K562 (cell line): ENCODE data around the gene ATM. TPM values are rescaled to one million over a fixed set of nuclear protein-coding genes. Genes with fewer than 3 reads are reported as not detected.
A peak's percentile ranks its signal among the peaks of the same experiment; 100 is the strongest.

Source experiments
- ATAC-seq: fragments of 200-7000 bp; cut with Tn5 transposase; 3 replicates; pipeline ENCODE4 v1.9.1; 2020; ENCODE audit warnings: moderate library complexity
- BruUV-seq: library from RNA; stranded (reverse); fragments of 400-500 nt; replicated peaks from 2 replicates; lab custom pipeline; 2021; lab: Mats Ljungman, UMichigan
- CTCF ChIA-PET: fragments of 300-600 bp; formaldehyde crosslinking; extraction: SDS; loops from one replicate; lab custom pipeline; 2021; ENCODE audit warnings: low intra/inter-chr PET ratio; lab: Yijun Ruan, JAX
- POLR2A ChIA-PET: fragments of 300-600, 350-650 bp; sonication (Branson Sonifier 250); formaldehyde crosslinking; extraction: SDS; loops from one replicate; lab custom pipeline; 2021; ENCODE audit warnings: antibody characterized with exemption, inconsistent platforms; lab: Yijun Ruan, JAX
- DNase-seq, 4 experiments: peaks; one replicate each; pipeline versions ENCODE4 v3.0.0 to v3.0.0-alpha.2; 2011 to 2018; ENCODE audit warnings: low spot score in 3 of 4, mixed read lengths in 3 of 4; ENCODE audit errors: extremely low read depth in 1 of 4
- FAIRE-seq: peaks from 2 replicates; lab custom pipeline; 2011; peaks lifted over from hg19 to GRCh38; lab: Jason Lieb, UNC
- H2AFZ ChIP-seq: 2 replicates; pipeline ENCODE4 v1.6.0; 2011; ENCODE audit warnings: low read depth, low read length, control low read depth, inconsistent platforms
- H3K27ac ChIP-seq: fragments of 200-600 bp; 3 replicates; pipeline ENCODE4 v1.8.0; 2011; ENCODE audit warnings: low read depth, mild to moderate bottlenecking, control low read depth, inconsistent platforms, low read length, moderate library complexity, mixed read lengths; ENCODE audit errors: extremely low read depth
- H3K27me3 ChIP-seq, 2 experiments: fragments of 300-600 bp in 1 of 2; 2 replicates in 1 of 2; 3 replicates in 1 of 2; pipeline versions ENCODE4 v1.6.0 to v1.8.0; 2011; ENCODE audit warnings: inconsistent platforms in 2 of 2, low read length in 2 of 2, mild to moderate bottlenecking in 1 of 2, mixed read lengths in 1 of 2, moderate library complexity in 1 of 2; ENCODE audit not compliant: control insufficient read depth in 2 of 2, insufficient read depth in 2 of 2
- H3K36me3 ChIP-seq: fragments of 300-600 bp; 3 replicates; pipeline ENCODE4 v1.8.0; 2011; ENCODE audit warnings: mild to moderate bottlenecking, low read length, inconsistent platforms; ENCODE audit not compliant: control insufficient read depth, insufficient read depth
- H3K4me1 ChIP-seq, 2 experiments: fragments of 200-600 bp in 1 of 2; replicated peaks in 1 of 2; 2 replicates in 1 of 2; 3 replicates in 1 of 2; pipeline versions ENCODE4 v1.5.1 to v1.8.0; 2011; ENCODE audit warnings: inconsistent platforms in 2 of 2, low read length in 2 of 2, mild to moderate bottlenecking in 1 of 2, mixed read lengths in 1 of 2, moderate library complexity in 1 of 2; ENCODE audit not compliant: control insufficient read depth in 2 of 2, insufficient read depth in 2 of 2
- H3K4me2 ChIP-seq: 2 replicates; pipeline ENCODE4 v1.6.1; 2011; ENCODE audit warnings: low read length, control low read depth, inconsistent platforms, mixed read lengths; ENCODE audit not compliant: insufficient read depth
- H3K4me3 ChIP-seq: fragments of 200-600 bp; sonication (generic), shearing (Covaris generic); 2 replicates; pipeline ENCODE4 v1.5.1; 2016; ENCODE audit warnings: control low read depth, inconsistent platforms
- H3K79me2 ChIP-seq: fragments of 200-600 bp; 3 replicates; pipeline ENCODE4 v1.8.0; 2011; ENCODE audit warnings: low read length, inconsistent platforms; ENCODE audit not compliant: control insufficient read depth, insufficient read depth
- H3K9ac ChIP-seq, 2 experiments: 2 replicates each; pipeline versions ENCODE4 v1.6.0 to v1.6.1; 2011; ENCODE audit warnings: low read depth in 2 of 2, low read length in 2 of 2, control low read depth in 1 of 2, inconsistent platforms in 1 of 2, mild to moderate bottlenecking in 1 of 2, mixed read lengths in 1 of 2; ENCODE audit not compliant: insufficient read depth in 1 of 2
- H3K9me1 ChIP-seq: one replicate; pipeline ENCODE4 v1.6.0; 2011; ENCODE audit warnings: inconsistent platforms, mild to moderate bottlenecking, low read length, moderate library complexity; ENCODE audit not compliant: control insufficient read depth, insufficient read depth
- H3K9me3 ChIP-seq: replicated peaks from 2 replicates; pipeline ENCODE4 v1.5.1; 2011; ENCODE audit warnings: low read depth, low read length, inconsistent platforms; ENCODE audit not compliant: control insufficient read depth, insufficient read depth
- H4K20me1 ChIP-seq: replicated peaks from 2 replicates; pipeline ENCODE4 v1.6.1; 2011; ENCODE audit warnings: low read length, inconsistent platforms, mixed read lengths; ENCODE audit not compliant: control insufficient read depth, insufficient read depth
- ARNT ChIP-seq, 2 experiments: fragments of 450-650 bp; IDR thresholded peaks; 2 replicates each; pipeline ENCODE4 v1.6.1; 2016; ENCODE audit warnings: mild to moderate bottlenecking in 1 of 2
- BACH1 ChIP-seq: fragments of 200-800 bp; sonication (Bioruptor generic); IDR thresholded peaks from 2 replicates; pipeline ENCODE4 v1.6.1; 2016; ENCODE audit warnings: missing genetic modification characterization, missing compliant biosample characterization
- GABPA ChIP-seq: fragments of 200-800 bp; sonication (Bioruptor generic); conservative IDR thresholded peaks from 2 replicates; pipeline ENCODE4 v1.6.1; 2016; ENCODE audit warnings: low read depth, missing genetic modification characterization, missing compliant biosample characterization
- GABPB1 ChIP-seq: sonication (generic); formaldehyde crosslinking; IDR thresholded peaks from 2 replicates; pipeline ENCODE4 v1.8.0; 2022; ENCODE audit warnings: mild to moderate bottlenecking, missing genetic modification reagents
- IFI16 ChIP-seq: fragments of 250-450 bp; sonication (Bioruptor Pico); IDR thresholded peaks from 2 replicates; pipeline ENCODE4 v2.1.2; 2022; ENCODE audit warnings: mild to moderate bottlenecking, inconsistent platforms
- KDM1A ChIP-seq, 2 experiments: fragments of 450-650 bp; IDR thresholded peaks; 2 replicates each; pipeline ENCODE4 v1.6.1; 2016; ENCODE audit warnings: mild to moderate bottlenecking in 2 of 2
- KHSRP ChIP-seq: fragments of 450-650 bp; IDR thresholded peaks from 2 replicates; pipeline ENCODE4 v1.6.1; 2017
- NFRKB ChIP-seq: fragments of 450-650 bp; IDR thresholded peaks from 2 replicates; pipeline ENCODE4 v1.6.1; 2016; ENCODE audit warnings: low read depth
- POLR2H ChIP-seq: IDR thresholded peaks from 2 replicates; pipeline ENCODE4 v1.6.1; 2016; ENCODE audit warnings: missing genetic modification characterization, low read depth, mild to moderate bottlenecking, control low read depth, missing compliant biosample characterization, moderate library complexity
- SMARCA4 ChIP-seq: fragments of 450-650 bp; IDR thresholded peaks from 2 replicates; pipeline ENCODE4 v1.6.1; 2016
- ZKSCAN1 ChIP-seq: fragments of 150-350 bp; IDR thresholded peaks from 2 replicates; pipeline ENCODE4 v1.6.1; 2016; ENCODE audit warnings: low read depth, low read length
- WGBS: fragments of 100-300 bp; shearing (Covaris generic); methylation state at CpG from one replicate; pipeline ENCODE4 v1.1.6; 2016; ENCODE audit warnings: low coverage, mixed read lengths; ENCODE audit not compliant: insufficient coverage; ENCODE audit errors: missing lambda C conversion rate; 5-methylcytosine and 5-hydroxymethylcytosine counted together
- in situ Hi-C: fragments of 300-500 bp; cut with MboI; formaldehyde crosslinking; loops from 4 replicates; pipeline ENCODE4 v1.15.0; 2018; ENCODE audit warnings: inconsistent platforms, mixed read lengths
- intact Hi-C: fragments of 100-400 bp; cut with micrococcal nuclease; formaldehyde crosslinking; loops from 2 replicates; pipeline ENCODE4 v1.14.2; 2022
- polyA plus RNA-seq, 8 experiments: library from polyadenylated mRNA; depleted of rRNA in 4 of 8; stranded (reverse) in 5 of 8; unstranded in 3 of 8; fragments of >200 nt; fragmentation: Nextera tagmentation in 2 of 8; fragmentation: Illumina TruSeq in 1 of 8; extraction: Ambion mirVana in 2 of 8; extraction: Trizol in 1 of 8; gene quantifications; 2 replicates each; pipeline versions ENCODE4 v1.2.1 to v1.2.3, GENCODE V29; 2011 to 2014; ENCODE audit warnings: inconsistent platforms in 1 of 8, missing spikeins in 1 of 8
- total RNA-seq, 7 experiments: library from RNA; depleted of rRNA in 6 of 7; stranded (reverse); fragments of >200 nt in 6 of 7; fragmentation: Illumina TruSeq in 2 of 7; extraction: Trizol in 2 of 7; gene quantifications; 2 replicates each; pipeline versions ENCODE4 v1.2.1 to v1.2.3, GENCODE V29; 2011 to 2021; ENCODE audit warnings: low replicate concordance in 1 of 7
- TF ChIP-seq, protein P1 (sequence below): IDR thresholded peaks from 2 replicates; pipeline ENCODE4 v1.6.1; 2012; ENCODE audit warnings: low read depth, low read length, improper control_type of control experiment, borderline replicate concordance

The ATM gene
- total and polyA plus RNA-seq, 9 of the 15 experiments (the other 6 are each of a cell fraction or from before 2014, with no cell fraction given): 8.3 to 46.8 (median 26.2) TPM

GRCh38 chr11:108224366-108224765, 1.5 kb downstream of the ATM start:
- intact Hi-C loops: loop anchor here (5.0 to 10.0 kb wide), 3 partner anchors 128 to 217 kb away; partner anchors contain the start of gene CUL5
- POLR2A ChIA-PET: interaction anchor here (1.2 kb wide), 1 partner anchor 26 kb away, joined by 3 read pairs; no protein-coding TSS in a partner anchor
- no peak overlapping the region; the same call in 1 of the 2 replicates for H2AFZ ChIP-seq
- peaks cover 8 to 33% of the 10 kb centered on the region in 2 experiments; a peak in 4 of 5 replicates for H3K4me1 ChIP-seq
- peak overlapping the region in 1 of 2 experiments; percentile 88; a peak in 2 of 4 replicates for H3K9ac ChIP-seq
- H3K9me1 ChIP-seq: no peaks in the 10 kb centered on the region
- no peak for DNase-seq
- peaks cover 29% of the 10 kb centered on the region for H3K36me3 ChIP-seq
- H3K27ac ChIP-seq: peak overlapping the region; percentile 95
- 0 out of 2 replicates have a peak, but pooled peaks have one; percentile 3 for TF ChIP-seq GABPA
- TF ChIP-seq SMARCA4: no peak
- 0 out of 2 replicates have a peak, but pooled peaks have one; percentile 21 for TF ChIP-seq NFRKB
- 9% methylated on average over 4 of the region's 4 CpGs for WGBS
- no peaks in the 10 kb centered on the region for H3K27me3 ChIP-seq
- H3K4me2 ChIP-seq: peak overlapping the region; percentile 86
- no TSS peak for BruUV-seq
- no peak for FAIRE-seq
- CTCF ChIA-PET: no interaction called here
- H3K4me3 ChIP-seq: peak overlapping the region; percentile 80
- ATAC-seq: no peak
- no peaks in the 10 kb centered on the region for H3K9me3 ChIP-seq
- in situ Hi-C loops: no loop called here
- H4K20me1 ChIP-seq: peaks cover 18% of the 10 kb centered on the region
- H3K79me2 ChIP-seq: peaks cover 73% of the 10 kb centered on the region

- Histone ChIP-seq H3K36me3 (peaks cover 28% of the 10 kb centered on the region), H3K4me3 (peak overlapping the region; percentile 80; the same call in 1 of the 2 replicates), H3K27ac (peak overlapping the region; percentile 45), H4K20me1 (peaks cover 13% of the 10 kb centered on the region), H2AFZ (peak overlapping the region; percentile 21), H3K9me1 (no peaks in the 10 kb centered on the region), H3K79me2 (peaks cover 66% of the 10 kb centered on the region), H3K9ac (peak overlapping the region; percentile 80 to 88; a peak in 3 of 4 replicates), H3K4me1 (peaks cover 8 to 26% of the 10 kb centered on the region in 2 experiments; a peak in 4 of 5 replicates), H3K9me3 (no peaks in the 10 kb centered on the region), H3K27me3 (no peaks in the 10 kb centered on the region), H3K4me2 (peak overlapping the region; percentile 86)
- WGBS: 49% methylated on average over 14 of the region's 14 CpGs
- ATAC-seq (no peak), DNase-seq (peak in 1 of 4 experiments; percentile 31), FAIRE-seq (no peak)
- BruUV-seq: no TSS peak
- in situ Hi-C loops: no loop called here
- CTCF ChIA-PET: no interaction called here
- POLR2A ChIA-PET: no interaction called here
- intact Hi-C loops: loop anchor here (5.0 to 10.0 kb wide), 3 partner anchors 127 to 218 kb away; partner anchors contain the start of gene CUL5
- no peak for TF ChIP-seq KHSRP
- TF ChIP-seq KDM1A (IDR thresholded peaks at IDR 0.05): peak in 1 of 2 experiments; percentile 23; a peak in 1 of 4 replicates
- TF ChIP-seq, protein P1, sequence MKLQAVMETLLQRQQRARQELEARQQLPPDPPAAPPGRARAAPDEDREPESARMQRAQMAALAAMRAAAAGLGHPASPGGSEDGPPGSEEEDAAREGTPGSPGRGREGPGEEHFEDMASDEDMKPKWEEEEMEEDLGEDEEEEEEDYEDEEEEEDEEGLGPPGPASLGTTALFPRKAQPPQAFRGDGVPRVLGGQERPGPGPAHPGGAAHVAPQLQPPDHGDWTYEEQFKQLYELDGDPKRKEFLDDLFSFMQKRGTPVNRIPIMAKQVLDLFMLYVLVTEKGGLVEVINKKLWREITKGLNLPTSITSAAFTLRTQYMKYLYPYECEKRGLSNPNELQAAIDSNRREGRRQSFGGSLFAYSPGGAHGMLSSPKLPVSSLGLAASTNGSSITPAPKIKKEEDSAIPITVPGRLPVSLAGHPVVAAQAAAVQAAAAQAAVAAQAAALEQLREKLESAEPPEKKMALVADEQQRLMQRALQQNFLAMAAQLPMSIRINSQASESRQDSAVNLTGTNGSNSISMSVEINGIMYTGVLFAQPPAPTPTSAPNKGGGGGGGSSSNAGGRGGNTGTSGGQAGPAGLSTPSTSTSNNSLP: no peak
- no peak for TF ChIP-seq BACH1 (tag)
- no peak for TF ChIP-seq POLR2H (tag)
- TF ChIP-seq GABPB1 (CRISPR knock-in tag): 0 out of 2 replicates have a peak, but pooled peaks have one; percentile 30
- no peak for TF ChIP-seq ZKSCAN1
- no peak for TF ChIP-seq ARNT (IDR thresholded peaks at IDR 0.05)
- TF ChIP-seq IFI16 (CRISPR knock-in tag): no peak
Measured at GRCh38 chr11:108224911-108225786, 2.3 kb downstream of the ATM start.
